AG20443 (cell line): ENCODE measurements around the gene DSN1.
A peak's percentile ranks its signal among the peaks of the same experiment; 100 is the strongest.
"Not testable (repeated sequence)": the region's sequence is repeated elsewhere in the genome, so short reads cannot be mapped to it uniquely, and the experiment has no call there.

Experiments used
- DNase-seq: peaks from one replicate; pipeline ENCODE4 v3.0.0; 2012; ENCODE audit warnings: low spot score, mixed read lengths

Gene DSN1

GRCh38 chr20:36773597-36774390, at the start of gene DSN1:
DSN1 (minus strand) TSS chr20:36773763; CDS start chr20:36771458, 2,305 bp downstream.
- peak; percentile 100 for DNase-seq

GRCh38 chr20:36823121-36823520, 49.6 kb upstream of the DSN1 start:
- no peak for DNase-seq

GRCh38 chr20:36821964-36822437, 48.4 kb upstream of the DSN1 start:
- peak; percentile 78 for DNase-seq

- DNase-seq = no peak
These were observed 47.4 kb upstream of the DSN1 start for GRCh38 chr20:36820928-36821327.

GRCh38 chr20:36820073-36820472, 46.5 kb upstream of the DSN1 start:
- DNase-seq = no peak

GRCh38 chr20:36819659-36820058, 46.1 kb upstream of the DSN1 start:
- no peak for DNase-seq

- DNase-seq = no peak
These were observed 45.3 kb upstream of the DSN1 start for GRCh38 chr20:36818861-36819260.

GRCh38 chr20:36818185-36818584, 44.6 kb upstream of the DSN1 start:
- DNase-seq = no peak

- DNase-seq = no peak
These were observed 43.9 kb upstream of the DSN1 start for GRCh38 chr20:36817496-36817895.

- DNase-seq = no peak
These were observed 42.0 kb upstream of the DSN1 start for GRCh38 chr20:36815454-36816091.

GRCh38 chr20:36812594-36813463, 39.3 kb upstream of the DSN1 start:
- no peak for DNase-seq

GRCh38 chr20:36808317-36809257, 35.0 kb upstream of the DSN1 start:
- DNase-seq = peak; percentile 84

- no peak for DNase-seq
These were observed 32.5 kb upstream of the DSN1 start for GRCh38 chr20:36806049-36806448.

- DNase-seq = no peak
These were observed 31.8 kb upstream of the DSN1 start for GRCh38 chr20:36805396-36805795.

GRCh38 chr20:36804425-36804824, 30.9 kb upstream of the DSN1 start:
- DNase-seq = no peak

GRCh38 chr20:36802326-36803222, 29.0 kb upstream of the DSN1 start:
- peak; percentile 49 for DNase-seq

GRCh38 chr20:36800410-36800809, 26.8 kb upstream of the DSN1 start:
- DNase-seq = no peak

- not testable (repeated sequence) for DNase-seq
These were observed 25.8 kb upstream of the DSN1 start for GRCh38 chr20:36799313-36799712.

- DNase-seq = no peak
These were observed 23.3 kb upstream of the DSN1 start for GRCh38 chr20:36796875-36797274.

GRCh38 chr20:36796117-36796516, 22.6 kb upstream of the DSN1 start:
- DNase-seq = no peak
